Lower lobe of right lung (tissue), 2 donors: ENCODE results near the gene KCNC4. TPM values are rescaled to one million over a fixed set of nuclear protein-coding genes. Genes with fewer than 3 reads are reported as not detected.

Experiments used
- ATAC-seq, 2 donors: fragments of 200-7000 bp; cut with Tn5 transposase; one replicate each; pipeline ENCODE4 v1.9.1; 2020 to 2022; ENCODE audit warnings: mild to moderate bottlenecking in 2 of 2, moderate library complexity in 2 of 2
- DNase-seq: peaks from one replicate; pipeline ENCODE4 v3.0.0-alpha.2; 2020
- H3K27ac ChIP-seq: fragments of 200-600 bp; one replicate; pipeline ENCODE4 v1.8.0; 2022
- H3K27me3 ChIP-seq: fragments of 200-600 bp; one replicate; pipeline ENCODE4 v1.8.0; 2022; ENCODE audit warnings: low read depth
- H3K36me3 ChIP-seq: fragments of 200-600 bp; one replicate; pipeline ENCODE4 v1.8.0; 2022; ENCODE audit warnings: mild to moderate bottlenecking
- H3K4me1 ChIP-seq: fragments of 200-600 bp; one replicate; pipeline ENCODE4 v1.8.0; 2022
- H3K4me3 ChIP-seq: fragments of 200-600 bp; one replicate; pipeline ENCODE4 v1.8.0; 2022; ENCODE audit warnings: mild to moderate bottlenecking
- H3K9me3 ChIP-seq: fragments of 200-600 bp; one replicate; pipeline ENCODE4 v1.8.0; 2022
- CTCF ChIP-seq: fragments of 200-600 bp; IDR thresholded peaks from one replicate; pipeline ENCODE4 v1.8.0; 2022; ENCODE audit warnings: antibody characterized with exemption, mild to moderate bottlenecking
- intact Hi-C: fragments of 100-400 bp; cut with DNase I; formaldehyde crosslinking; loops from one replicate; pipeline ENCODE4 v1.11.0; 2022
- total RNA-seq: library from RNA; stranded (reverse); fragmentation: NEBNext Ultra II Directional; extraction: Animal tissue kit (Norgen Biotek cat#: 25700); gene quantifications from one replicate; pipeline ENCODE4 v1.2.1, GENCODE V29; 2021
- donor health status: DM: no; HTN: yes; CAD: no; lungs with severe emphysema.

Gene KCNC4
- total RNA-seq, 1 donor from 2014 or later: 10.0 TPM

- DNase-seq (no peak), ATAC-seq (no peak)
- no peaks in the 10 kb centered on the region for H3K4me1 ChIP-seq
- intact Hi-C loops: no loop called here
- no peak for TF ChIP-seq CTCF
- H3K27me3 ChIP-seq: no peaks in the 10 kb centered on the region
- no peak overlapping the region for H3K4me3 ChIP-seq
- no peaks in the 10 kb centered on the region for H3K9me3 ChIP-seq
- peaks cover 29% of the 10 kb centered on the region for H3K36me3 ChIP-seq
- H3K27ac ChIP-seq: no peak overlapping the region
Measured at GRCh38 chr1:110224240-110224995, 14.3 kb downstream of the KCNC4 start.

- Histone ChIP-seq H3K27ac (no peak overlapping the region), H3K9me3 (no peaks in the 10 kb centered on the region), H3K36me3 (peaks cover 29% of the 10 kb centered on the region), H3K4me3 (no peak overlapping the region), H3K4me1 (no peaks in the 10 kb centered on the region), H3K27me3 (no peaks in the 10 kb centered on the region)
- DNase-seq (no peak), ATAC-seq (peak in 1 of 2 donors; percentile 9)
- no peak for TF ChIP-seq CTCF
- intact Hi-C loops: no loop called here
Measured at GRCh38 chr1:110225212-110225611, 15.1 kb downstream of the KCNC4 start.

GRCh38 chr1:110225756-110226404, 15.8 kb downstream of the KCNC4 start:
- Histone ChIP-seq H3K4me3 (no peak overlapping the region), H3K27ac (no peak overlapping the region), H3K36me3 (peaks cover 25% of the 10 kb centered on the region), H3K4me1 (no peaks in the 10 kb centered on the region), H3K27me3 (no peaks in the 10 kb centered on the region), H3K9me3 (no peaks in the 10 kb centered on the region)
- intact Hi-C loops: no loop called here
- TF ChIP-seq CTCF: no peak
- no peak for DNase-seq
- no peak for ATAC-seq

- no peak for ATAC-seq
- TF ChIP-seq CTCF: no peak
- H3K27ac ChIP-seq: no peak overlapping the region
Measured at GRCh38 chr1:110227774-110228173, 17.7 kb downstream of the KCNC4 start.

GRCh38 chr1:110228381-110228780, 18.3 kb downstream of the KCNC4 start:
- ATAC-seq: no peak
- intact Hi-C loops: no loop called here

More at GRCh38 chr1:110227774-110228173, 17.7 kb downstream of the KCNC4 start:
- Histone ChIP-seq H3K27me3 (no peaks in the 10 kb centered on the region), H3K4me1 (no peaks in the 10 kb centered on the region), H3K9me3 (peaks cover under 1% of the 10 kb centered on the region), H3K36me3 (peaks cover 28% of the 10 kb centered on the region), H3K4me3 (no peak overlapping the region)
- intact Hi-C loops: no loop called here
- no peak for DNase-seq

More at GRCh38 chr1:110228381-110228780, 18.3 kb downstream of the KCNC4 start:
- TF ChIP-seq CTCF: no peak
- H3K27me3 ChIP-seq: no peaks in the 10 kb centered on the region
- H3K36me3 ChIP-seq: peaks cover 22% of the 10 kb centered on the region
- H3K9me3 ChIP-seq: peaks cover 3% of the 10 kb centered on the region
- H3K4me1 ChIP-seq: no peaks in the 10 kb centered on the region
- no peak for DNase-seq
- no peak overlapping the region for H3K4me3 ChIP-seq
- H3K27ac ChIP-seq: no peak overlapping the region
